ENCODE results near the gene CXCR2. TPM values are rescaled to one million over a fixed set of nuclear protein-coding genes. Genes with fewer than 3 reads are reported as not detected.
A peak's percentile ranks its signal among the peaks of the same experiment; 100 is the strongest.
"Not testable (repeated sequence)": the region's sequence is repeated elsewhere in the genome, so short reads cannot be mapped to it uniquely, and the experiment has no call there.

Gene CXCR2
- 0.40 TPM for polyA plus RNA-seq

DNA sequence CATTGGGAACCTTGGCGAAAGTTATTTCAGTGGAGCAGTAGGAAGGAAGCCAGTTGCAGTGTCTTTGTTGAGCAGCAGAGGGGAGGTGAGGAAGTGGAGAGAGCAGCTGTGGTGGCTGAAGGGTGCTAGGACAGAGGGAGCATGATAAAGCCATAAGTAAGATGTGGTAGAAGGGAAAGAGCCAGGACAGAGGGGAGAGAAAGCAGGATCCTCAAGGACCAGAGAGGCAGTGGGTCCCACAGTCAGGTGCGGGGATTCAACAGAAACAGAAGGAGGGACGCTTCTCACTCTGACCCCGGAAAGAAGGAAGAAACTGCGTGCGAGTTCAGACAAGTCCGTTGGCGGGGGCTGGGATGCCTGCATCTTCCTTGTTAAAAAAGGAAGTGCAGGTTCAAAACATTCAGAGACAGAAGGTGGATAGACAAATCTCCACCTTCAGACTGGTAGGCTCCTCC, at the start of gene CXCR2:
Gene CXCR2, plus strand, starts transcription at position 403 of the 455 bp plus-strand sequence. CDS start 8,774 bp downstream, outside the sequence.
- peaks cover 0 to 3% (median 0%) of the 10 kb centered on the region in 3 donors for H3K4me1 Mint-ChIP-seq
- H3K36me3 Mint-ChIP-seq = peaks cover 1% of the 10 kb centered on the region
- H3K4me3 Mint-ChIP-seq = peak within 1 kb of the TSS in 1 of 4 donors; percentile 9
- peaks cover 4 to 15% (median 10%) of the 10 kb centered on the region in 3 donors for H3K9me3 Mint-ChIP-seq
- peaks cover 18% of the 10 kb centered on the region for H3K27me3 Mint-ChIP-seq
- no peak within 1 kb of the TSS for H3K27ac Mint-ChIP-seq

DNA sequence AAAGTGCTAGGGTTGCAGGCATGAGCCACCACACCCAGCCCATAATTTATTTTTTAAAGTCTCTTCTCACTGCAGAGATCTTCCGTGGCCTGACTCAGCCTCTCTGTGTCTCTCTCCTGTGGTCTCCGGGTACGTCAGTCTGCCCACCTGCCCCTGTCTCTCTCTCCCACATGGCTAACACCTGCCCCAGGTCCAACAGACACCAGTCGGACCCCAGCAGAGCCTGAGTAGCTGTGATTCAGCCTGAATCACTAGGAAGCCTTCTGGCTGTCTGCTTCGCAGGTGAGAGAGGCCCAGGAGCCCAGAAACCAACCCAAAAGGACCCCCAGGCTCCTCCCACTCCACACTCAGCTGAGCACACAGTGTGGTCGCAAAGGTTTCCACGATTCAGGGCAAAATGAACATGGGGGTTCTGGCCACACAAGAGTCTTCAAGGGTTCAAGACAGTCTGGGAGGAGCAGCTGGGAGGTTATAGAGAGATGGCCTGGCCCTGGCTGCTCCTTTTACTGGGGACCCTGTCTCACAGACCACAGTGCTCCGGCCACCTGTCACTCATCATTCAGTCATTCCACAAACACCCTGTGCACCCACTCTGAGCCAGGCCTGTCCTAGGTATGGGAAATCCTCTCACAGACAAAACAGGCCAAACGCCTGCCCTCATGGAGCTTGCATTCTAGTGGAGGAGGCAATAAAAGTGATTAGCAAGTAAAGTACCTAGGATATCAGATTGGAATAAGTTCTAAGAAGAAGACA, 48.2 kb upstream of the CXCR2 start:
- peaks cover 0 to 1% (median 0%) of the 10 kb centered on the region in 3 donors for H3K9me3 Mint-ChIP-seq
- H3K27me3 Mint-ChIP-seq = peaks cover 5% of the 10 kb centered on the region
- no peak overlapping the region for H3K27ac Mint-ChIP-seq
- H3K4me1 Mint-ChIP-seq = peaks cover 0 to 2% (median 0%) of the 10 kb centered on the region in 3 donors
- H3K4me3 Mint-ChIP-seq = peak overlapping the region in 1 of 4 donors; percentile 27
- H3K36me3 Mint-ChIP-seq = no peaks in the 10 kb centered on the region

DNA sequence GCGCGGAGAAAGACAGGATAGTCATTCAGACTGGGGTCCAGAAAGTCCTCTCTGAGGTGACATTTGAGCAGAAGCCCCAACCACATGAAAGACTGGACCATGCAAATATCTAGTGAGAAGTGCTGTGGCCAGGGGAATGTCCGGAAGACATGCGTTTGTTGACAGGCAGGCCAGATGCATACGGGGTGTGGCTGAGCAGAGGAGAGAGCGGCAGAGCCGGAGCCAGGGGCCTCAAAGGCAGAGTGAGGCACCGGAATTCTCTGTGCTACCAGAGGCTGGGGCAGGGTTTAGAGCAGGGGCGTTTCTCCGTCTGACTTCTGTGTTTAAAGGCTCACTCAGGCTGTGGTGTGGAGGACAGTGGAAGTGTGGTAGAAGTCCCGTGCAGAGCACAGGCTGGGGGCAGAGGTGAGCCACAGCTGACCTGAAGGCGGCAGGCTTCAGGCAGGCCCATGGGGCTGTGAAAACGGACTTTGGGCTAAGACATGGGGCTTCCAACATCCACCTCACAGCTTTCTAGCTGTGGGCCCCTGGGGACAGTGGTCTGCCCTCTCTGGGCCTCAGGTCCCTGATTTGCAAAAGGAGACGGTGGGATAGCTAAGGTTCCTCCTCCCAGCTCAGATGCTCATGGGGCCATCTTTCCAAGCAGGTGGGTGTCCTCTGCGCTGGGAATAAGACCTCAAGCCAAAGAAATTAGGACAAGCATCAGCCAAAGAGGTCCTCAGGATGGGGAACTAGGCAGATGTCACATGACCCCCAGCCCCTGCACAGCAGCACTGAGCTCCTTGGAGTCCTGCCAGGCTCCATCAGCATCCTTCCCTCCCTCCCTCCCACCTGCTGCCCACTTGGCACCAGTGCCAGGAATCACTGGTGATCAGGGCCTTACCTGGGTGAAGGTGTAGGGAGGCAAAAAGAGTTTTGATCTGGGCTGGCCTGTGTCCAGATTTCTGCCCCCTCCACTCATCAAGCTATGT, 45.6 kb upstream of the CXCR2 start:
- Mint-ChIP-seq H3K27ac (no peak overlapping the region), H3K36me3 (no peaks in the 10 kb centered on the region), H3K9me3 (peaks cover 0 to 3% (median 0%) of the 10 kb centered on the region in 3 donors), H3K4me3 (no peak overlapping the region), H3K27me3 (peaks cover 1% of the 10 kb centered on the region), H3K4me1 (peaks cover 0 to 2% (median 0%) of the 10 kb centered on the region in 3 donors)

DNA sequence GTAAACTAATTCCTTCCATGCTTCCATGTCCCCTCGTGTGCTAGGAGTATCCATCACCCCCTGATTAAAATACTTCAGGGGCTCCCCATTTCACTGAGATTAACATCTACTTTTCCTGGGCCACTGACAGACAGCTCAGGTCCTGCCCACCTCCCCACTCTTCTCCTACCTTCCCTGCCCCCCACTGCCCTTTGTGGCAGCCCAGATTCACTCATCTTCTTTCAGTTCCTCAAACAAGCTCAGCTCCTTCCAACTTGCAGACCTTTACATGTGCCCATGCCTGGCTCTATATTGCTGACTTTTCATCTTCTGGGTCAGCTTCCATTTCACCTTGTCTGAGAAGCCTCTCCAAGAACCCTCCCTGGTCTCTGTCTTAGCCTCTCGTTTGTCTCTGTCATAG, 44.8 kb upstream of the CXCR2 start:
- Mint-ChIP-seq H3K27ac (no peak overlapping the region), H3K36me3 (no peaks in the 10 kb centered on the region), H3K9me3 (peaks cover 1 to 5% (median 1%) of the 10 kb centered on the region in 3 donors), H3K4me1 (peaks cover 0 to 2% (median 0%) of the 10 kb centered on the region in 3 donors), H3K4me3 (no peak overlapping the region), H3K27me3 (peaks cover 1% of the 10 kb centered on the region)

DNA sequence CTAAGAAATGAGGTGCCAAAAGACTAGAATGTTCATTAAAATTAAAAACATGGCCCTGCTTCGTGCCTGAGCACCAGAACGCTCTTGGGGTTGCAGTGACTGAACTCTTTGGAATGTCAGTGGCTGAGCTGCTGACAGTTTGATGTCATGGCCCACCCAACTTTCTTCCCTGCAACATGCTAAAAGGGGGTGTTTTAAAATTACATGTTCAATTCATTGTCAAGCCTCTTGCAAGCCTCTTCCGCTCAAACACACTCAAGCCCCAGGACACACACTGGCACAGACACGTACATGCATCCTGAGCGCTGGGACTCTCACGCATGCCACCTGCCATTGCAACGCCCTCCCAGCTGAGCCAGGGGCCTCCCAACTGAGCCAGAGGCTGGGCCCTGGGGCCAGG, 44.1 kb upstream of the CXCR2 start:
- Mint-ChIP-seq H3K4me3 (no peak overlapping the region), H3K36me3 (no peaks in the 10 kb centered on the region), H3K27ac (no peak overlapping the region), H3K4me1 (peaks cover 0 to 2% (median 0%) of the 10 kb centered on the region in 3 donors), H3K9me3 (peaks cover 6 to 11% (median 7%) of the 10 kb centered on the region in 3 donors), H3K27me3 (peaks cover 3% of the 10 kb centered on the region)

DNA sequence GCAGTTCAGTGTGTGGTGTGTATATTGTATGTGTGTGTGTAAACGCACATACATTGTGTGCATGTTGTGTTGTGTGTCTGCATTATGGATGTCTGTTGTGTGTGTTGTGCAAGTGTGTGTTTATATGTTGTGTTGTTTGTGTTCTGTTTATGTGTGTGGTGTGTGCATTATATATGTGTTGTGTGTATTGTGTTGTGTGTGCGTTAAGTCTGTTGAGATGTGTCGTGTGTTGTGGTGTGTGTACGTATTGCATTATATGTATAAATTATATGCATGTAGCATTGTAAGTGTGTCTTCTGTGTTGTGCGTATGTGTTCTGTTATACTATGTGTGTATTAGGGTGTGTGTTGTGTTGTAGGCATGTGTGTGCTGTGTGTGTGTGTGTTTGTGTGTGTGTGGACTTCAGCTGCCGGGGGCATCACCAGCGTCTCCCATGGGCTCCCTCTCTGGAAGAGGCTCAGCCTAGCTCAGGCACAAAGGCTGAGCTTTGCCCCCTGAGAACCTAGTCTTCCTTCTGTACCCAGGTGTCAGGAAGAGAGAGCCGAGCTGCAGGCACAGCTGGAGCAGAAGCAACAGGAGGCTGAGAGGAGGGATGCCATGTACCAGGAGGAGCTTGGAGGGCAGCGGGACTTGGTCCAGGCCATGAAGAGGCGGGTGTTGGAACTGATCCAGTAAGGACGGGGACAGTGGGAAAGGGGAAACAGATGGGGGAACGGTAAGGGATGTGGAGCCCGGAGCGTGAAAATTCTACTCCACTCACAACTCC, 43.1 kb upstream of the CXCR2 start:
- Mint-ChIP-seq H3K27ac (peak overlapping the region in 1 of 3 donors; percentile 78), H3K36me3 (no peaks in the 10 kb centered on the region), H3K4me3 (no peak overlapping the region), H3K4me1 (peaks cover 0 to 2% (median 0%) of the 10 kb centered on the region in 3 donors), H3K27me3 (peaks cover 3% of the 10 kb centered on the region), H3K9me3 (peaks cover 6 to 12% (median 8%) of the 10 kb centered on the region in 3 donors)

DNA sequence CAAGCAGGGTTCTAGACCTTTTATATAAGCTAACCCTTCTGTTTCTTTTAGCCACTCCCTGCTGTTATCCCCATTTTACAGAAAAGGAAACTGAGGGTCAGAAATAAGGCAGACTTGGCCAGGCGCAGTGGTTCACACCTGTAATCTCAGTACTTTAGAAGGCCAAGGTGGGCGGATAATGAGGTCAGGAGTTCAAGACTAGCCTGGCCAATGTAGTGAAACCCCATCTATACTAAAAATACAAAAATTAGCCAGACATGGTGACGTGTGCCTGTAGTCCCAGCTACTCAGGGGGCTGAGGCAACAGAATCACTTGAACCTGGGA, 42.5 kb upstream of the CXCR2 start:
- Mint-ChIP-seq H3K27me3 (peaks cover 3% of the 10 kb centered on the region), H3K4me1 (peaks cover 0 to 2% (median 0%) of the 10 kb centered on the region in 3 donors), H3K36me3 (no peaks in the 10 kb centered on the region), H3K4me3 (no peak overlapping the region), H3K27ac (no peak overlapping the region), H3K9me3 (peaks cover 6 to 12% (median 8%) of the 10 kb centered on the region in 3 donors)

DNA sequence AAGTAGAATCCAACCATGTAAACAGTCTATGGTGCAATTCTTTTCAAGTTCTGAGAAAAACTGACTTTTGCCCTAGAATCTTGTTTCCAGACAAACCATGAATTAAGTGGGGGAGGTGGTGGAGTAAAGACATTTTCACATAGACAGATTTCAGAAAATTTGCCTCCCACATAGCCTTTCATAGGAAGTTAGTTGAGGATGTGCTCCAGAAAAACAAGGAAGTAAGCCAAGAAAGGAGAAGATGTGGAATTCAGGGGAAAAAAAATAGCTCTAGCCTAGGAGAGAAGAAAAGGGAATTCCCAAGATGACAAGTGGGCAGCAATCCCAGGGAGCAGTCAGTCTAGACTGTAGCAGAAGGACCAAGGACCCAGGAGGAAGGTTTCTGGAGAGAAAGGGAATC, 39.4 kb upstream of the CXCR2 start:
- peaks cover 3% of the 10 kb centered on the region for H3K27me3 Mint-ChIP-seq
- H3K36me3 Mint-ChIP-seq = no peaks in the 10 kb centered on the region
- peaks cover 6 to 12% (median 8%) of the 10 kb centered on the region in 3 donors for H3K9me3 Mint-ChIP-seq
- no peak overlapping the region for H3K4me3 Mint-ChIP-seq
- no peaks in the 10 kb centered on the region for H3K4me1 Mint-ChIP-seq
- no peak overlapping the region for H3K27ac Mint-ChIP-seq

DNA sequence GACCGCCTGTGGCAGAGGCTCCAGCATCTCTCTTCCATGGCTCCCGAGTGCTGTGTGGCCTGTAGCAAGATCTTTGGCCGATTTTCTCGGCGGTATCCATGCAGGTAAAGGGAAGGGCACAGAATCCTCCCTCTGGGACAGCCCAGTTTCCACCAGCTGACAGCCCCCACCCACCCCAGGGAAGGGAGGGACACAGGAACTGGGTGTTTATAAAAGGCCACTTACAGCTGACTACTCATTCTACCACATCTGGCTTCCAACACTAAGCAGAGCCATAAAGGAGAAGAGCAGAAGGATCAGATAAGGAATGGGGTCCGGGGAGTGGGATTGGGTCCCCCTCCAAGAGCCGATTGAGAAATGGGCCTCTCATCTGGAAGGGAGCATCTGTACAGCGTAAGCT, 36.6 kb upstream of the CXCR2 start:
- H3K27ac Mint-ChIP-seq = no peak overlapping the region
- H3K4me3 Mint-ChIP-seq = peak overlapping the region in 1 of 4 donors; percentile 29
- peaks cover 6 to 12% (median 8%) of the 10 kb centered on the region in 3 donors for H3K9me3 Mint-ChIP-seq
- H3K4me1 Mint-ChIP-seq = no peaks in the 10 kb centered on the region
- H3K27me3 Mint-ChIP-seq = peaks cover 3% of the 10 kb centered on the region
- H3K36me3 Mint-ChIP-seq = no peaks in the 10 kb centered on the region

DNA sequence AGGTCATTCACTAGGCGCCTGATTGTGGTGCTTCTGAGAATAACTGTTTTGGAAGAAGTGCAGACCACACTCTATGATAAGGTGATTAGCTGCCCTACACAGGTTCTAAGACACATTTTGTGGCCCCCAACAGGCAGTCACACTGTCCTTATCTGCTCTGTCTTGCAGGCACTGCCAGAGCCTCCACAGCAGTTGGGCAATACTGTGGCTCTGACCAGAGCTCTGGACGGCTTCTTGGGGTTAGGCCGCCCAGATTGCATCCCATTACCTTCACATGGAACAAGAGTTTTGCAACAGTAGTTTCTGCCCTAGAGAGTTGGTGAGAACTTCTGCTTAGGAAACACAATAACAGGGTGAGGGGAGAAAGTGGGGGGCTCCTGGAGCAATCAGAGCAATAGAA, 34.1 kb upstream of the CXCR2 start:
- Mint-ChIP-seq H3K4me1 (no peaks in the 10 kb centered on the region), H3K27me3 (peaks cover 1% of the 10 kb centered on the region), H3K27ac (no peak overlapping the region), H3K36me3 (no peaks in the 10 kb centered on the region), H3K9me3 (peaks cover 0 to under 1% (median 0%) of the 10 kb centered on the region in 3 donors), H3K4me3 (no peak overlapping the region)

DNA sequence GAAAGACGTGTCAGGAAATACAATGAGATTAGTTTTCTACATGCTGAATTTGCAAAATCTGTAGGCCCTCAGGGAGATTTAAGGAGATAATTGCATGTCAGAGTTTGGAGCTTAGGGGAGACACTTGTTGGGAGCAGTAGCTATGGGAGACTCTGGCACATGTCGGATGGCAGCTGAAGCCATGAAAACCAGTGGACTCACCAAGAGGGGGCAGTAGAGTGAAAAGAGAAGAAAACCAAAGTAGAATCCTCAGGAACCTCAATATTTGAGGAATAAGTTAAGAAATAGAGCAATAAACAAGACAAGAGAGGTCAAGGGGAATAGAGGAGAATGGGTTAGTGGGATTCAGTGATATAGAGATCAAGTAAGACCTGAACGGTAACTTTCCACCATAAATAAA, 31.9 kb upstream of the CXCR2 start:
- no peaks in the 10 kb centered on the region for H3K4me1 Mint-ChIP-seq
- peaks cover 1% of the 10 kb centered on the region for H3K27me3 Mint-ChIP-seq
- H3K27ac Mint-ChIP-seq = no peak overlapping the region
- H3K4me3 Mint-ChIP-seq = no peak overlapping the region
- no peaks in the 10 kb centered on the region for H3K36me3 Mint-ChIP-seq
- peaks cover 0 to 8% (median 2%) of the 10 kb centered on the region in 3 donors for H3K9me3 Mint-ChIP-seq

DNA sequence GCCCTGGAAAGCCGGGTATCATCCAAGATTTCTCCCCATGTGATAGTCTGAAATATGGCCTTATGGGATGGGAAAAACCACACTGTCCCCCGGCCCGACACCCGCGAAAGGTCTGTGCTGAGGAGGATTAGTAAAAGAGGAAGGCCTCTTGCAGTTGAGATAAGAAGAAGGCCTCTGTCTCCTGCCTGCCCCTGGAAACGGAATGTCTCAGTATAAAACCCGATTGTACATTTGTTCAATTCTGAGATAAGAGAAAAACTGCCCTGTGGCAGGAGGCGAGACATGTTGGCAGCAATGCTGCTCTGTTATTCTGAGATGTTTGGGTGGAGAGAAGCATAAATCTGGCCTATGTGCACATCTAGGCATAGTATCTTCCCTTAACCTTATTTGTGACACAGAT, 30.0 kb upstream of the CXCR2 start:
- Mint-ChIP-seq H3K27me3 (peaks cover 1% of the 10 kb centered on the region), H3K36me3 (no peaks in the 10 kb centered on the region), H3K27ac (no peak overlapping the region), H3K9me3 (peaks cover 0 to 15% (median 11%) of the 10 kb centered on the region in 3 donors), H3K4me3 (no peak overlapping the region), H3K4me1 (no peaks in the 10 kb centered on the region)

DNA sequence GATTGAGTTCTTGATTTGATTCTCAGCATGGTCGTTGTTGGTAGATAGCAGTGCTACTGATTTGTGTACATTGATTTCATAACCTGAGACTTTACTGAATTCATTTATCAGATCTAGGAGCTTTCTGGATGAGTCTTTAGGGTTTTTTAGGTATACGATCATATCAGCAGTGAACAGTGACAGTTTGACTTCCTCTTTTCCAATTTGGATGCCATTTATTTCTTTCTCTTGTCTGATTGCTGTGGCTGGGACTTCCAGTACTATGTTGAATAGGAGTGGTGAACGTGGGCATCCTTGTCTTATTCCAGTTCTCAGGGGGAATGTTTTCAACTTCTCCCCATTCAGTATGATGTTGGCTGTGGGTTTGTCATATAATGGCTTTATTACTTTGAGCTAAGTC, 27.9 kb upstream of the CXCR2 start:
- H3K4me3 Mint-ChIP-seq = no peak overlapping the region
- H3K36me3 Mint-ChIP-seq = no peaks in the 10 kb centered on the region
- H3K27me3 Mint-ChIP-seq = no peaks in the 10 kb centered on the region
- H3K9me3 Mint-ChIP-seq = peaks cover 0 to 15% (median 11%) of the 10 kb centered on the region in 3 donors
- H3K27ac Mint-ChIP-seq = no peak overlapping the region
- H3K4me1 Mint-ChIP-seq = no peaks in the 10 kb centered on the region

DNA sequence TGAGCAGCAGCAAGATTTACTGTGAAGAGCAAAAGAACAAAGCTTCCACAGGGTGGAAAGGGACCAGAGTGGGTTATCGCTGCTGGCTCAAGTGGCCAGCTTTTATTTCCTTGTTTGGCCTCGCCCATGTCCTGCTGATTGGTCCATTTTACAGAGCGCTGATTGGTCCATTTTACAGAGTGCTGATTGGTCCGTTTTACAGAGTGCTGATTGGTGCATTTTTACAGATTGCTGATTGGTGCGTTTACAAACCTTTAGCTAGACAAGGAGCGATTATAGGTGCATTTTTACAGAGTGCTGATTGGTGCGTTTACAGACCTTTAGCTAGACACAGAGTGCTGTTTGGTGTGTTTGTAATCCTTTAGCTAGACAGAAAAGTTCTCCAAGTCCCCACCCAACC, 17.0 kb upstream of the CXCR2 start:
- H3K27me3 Mint-ChIP-seq = peaks cover 29% of the 10 kb centered on the region

More for the DNA sequence above, 17.0 kb upstream of the CXCR2 start:
- H3K4me1 Mint-ChIP-seq, H3K36me3 Mint-ChIP-seq, H3K4me3 Mint-ChIP-seq, H3K27ac Mint-ChIP-seq: not testable (repeated sequence)
- H3K9me3 Mint-ChIP-seq = peaks cover 6 to 15% (median 10%) of the 10 kb centered on the region in 3 donors

Measured in IgD-negative memory B cell (primary cell).